D721Med (cell line): Measurements from ENCODE around the gene SERPINH1.

Experiments used
- DNase-seq: peaks from one replicate; pipeline ENCODE4 v3.0.0; 2011; ENCODE audit warnings: low spot score; ENCODE audit not compliant: insufficient read length
- FAIRE-seq: peaks from 2 replicates; lab custom pipeline; 2011; peaks lifted over from hg19 to GRCh38; lab: Jason Lieb, UNC
- CTCF ChIP-seq: IDR thresholded peaks from 2 replicates; pipeline ENCODE4 v1.5.1; 2012; ENCODE audit warnings: mild to moderate bottlenecking, control low read depth; ENCODE audit not compliant: insufficient read depth; ENCODE audit errors: missing control alignments

Gene SERPINH1

GRCh38 chr11:75555079-75555811 is 6.8 kb upstream of the SERPINH1 start:
- no peak for TF ChIP-seq CTCF
- FAIRE-seq = no peak
- DNase-seq = no peak

- DNase-seq (no peak), FAIRE-seq (no peak)
- no peak for TF ChIP-seq CTCF
Observed at GRCh38 chr11:75556275-75556674, 5.8 kb upstream of the SERPINH1 start.

- DNase-seq (no peak), FAIRE-seq (no peak)
- no peak for TF ChIP-seq CTCF
Observed at GRCh38 chr11:75557666-75558494, 4.2 kb upstream of the SERPINH1 start.

GRCh38 chr11:75558939-75559843 is 2.9 kb upstream of the SERPINH1 start:
- TF ChIP-seq CTCF = no peak
- DNase-seq = no peak
- no peak for FAIRE-seq

- DNase-seq = no peak
- no peak for TF ChIP-seq CTCF
- no peak for FAIRE-seq
Observed at GRCh38 chr11:75560644-75561043, 1.4 kb upstream of the SERPINH1 start.

- TF ChIP-seq CTCF = no peak
- FAIRE-seq = no peak
- no peak for DNase-seq
Observed at GRCh38 chr11:75561426-75562047, 516 bp upstream of the SERPINH1 start.
